ENCODE measurements around the gene PCBP1. TPM values are rescaled to one million over a fixed set of nuclear protein-coding genes. Genes with fewer than 3 reads are reported as not detected.

Gene PCBP1
- total and polyA plus RNA-seq, 9 of the 15 experiments (the other 6 are each of a cell fraction or from before 2014, with no cell fraction given), result 19.2 to 407 (median 78.1) TPM

- TF ChIP-seq ELK1 (CRISPR knock-in tag; IDR thresholded peaks at IDR 0.05) (no peak), ZNF165 (CRISPR knock-in tag; IDR thresholded peaks at IDR 0.05; ENCODE audit: borderline replicate concordance) (no peak), MCM5 (IDR thresholded peaks at IDR 0.05; ENCODE audit: low read depth) (no peak), MITF (IDR thresholded peaks at IDR 0.05) (no peak), DDX20 (tag; IDR thresholded peaks at IDR 0.05; ENCODE audit: low read depth) (no peak), SMAD3 (CRISPR knock-in tag; conservative IDR thresholded peaks at IDR 0.05) (peak; percentile 66; the same call in 1 of the 2 replicates), ZNF431 (CRISPR knock-in tag; IDR thresholded peaks at IDR 0.05) (no peak), MBD2 (IDR thresholded peaks at IDR 0.05; ENCODE audit: borderline replicate concordance, low read depth) (no peak), MTA3 (IDR thresholded peaks at IDR 0.05; ENCODE audit: borderline replicate concordance) (peak; percentile 19; the same call in 1 of the 2 replicates), KAT8 (IDR thresholded peaks at IDR 0.05; ENCODE audit: low read depth) (peak; percentile 96), ZBTB5 (IDR thresholded peaks at IDR 0.05) (no peak), CTCF (IDR thresholded peaks at IDR 0.05 in 2 of 3, conservative IDR thresholded peaks at IDR 0.05 in 1 of 3; ENCODE audit: insufficient read depth in 2 of 3, low read depth in 1 of 3, low read length in 3 of 3) (peak; percentile 88 to 95 (median 89)), KDM2B (CRISPR knock-in tag; IDR thresholded peaks at IDR 0.05) (no peak), E2F5 (CRISPR knock-in tag; IDR thresholded peaks at IDR 0.05) (no peak), ZNF507 (tag; conservative IDR thresholded peaks at IDR 0.05) (no peak)
These were observed 16.6 kb upstream of the PCBP1 start (continued) for GRCh38 chr2:70070542-70071268.

All from K562 (cell line).